Prostate gland (tissue), 2 donors: Measurements from ENCODE around the gene MYOT.

Experiments
- CTCF ChIP-seq, 4 experiments: fragments of 200-600 bp in 2 of 4; fragments of 450-650 bp in 2 of 4; sonication (generic) in 2 of 4; IDR thresholded peaks; 1 replicate in 3 of 4; 2 replicates in 1 of 4; pipeline ENCODE4 v1.5.1; 2016 to 2019; ENCODE audit warnings: antibody characterized with exemption in 4 of 4, mild to moderate bottlenecking in 2 of 4, moderate library complexity in 2 of 4
- POLR2A ChIP-seq: fragments of 450-650 bp; IDR thresholded peaks from one replicate; pipeline ENCODE4 v1.6.1; 2016; ENCODE audit warnings: antibody characterized with exemption, mild to moderate bottlenecking

GRCh38 chr5:137921931-137922330 is 54.3 kb downstream of the MYOT start:
- no peak for TF ChIP-seq CTCF (IDR thresholded peaks at IDR 0.05)
- no peak for TF ChIP-seq POLR2A
